ENCODE data around the gene LRMDA. TPM values are rescaled to one million over a fixed set of nuclear protein-coding genes. Genes with fewer than 3 reads are reported as not detected.

Gene LRMDA
- polyA plus RNA-seq, 2 of the 4 experiments (the other 2 are of a cell fraction) = 4.6 to 5.2 TPM

DNA sequence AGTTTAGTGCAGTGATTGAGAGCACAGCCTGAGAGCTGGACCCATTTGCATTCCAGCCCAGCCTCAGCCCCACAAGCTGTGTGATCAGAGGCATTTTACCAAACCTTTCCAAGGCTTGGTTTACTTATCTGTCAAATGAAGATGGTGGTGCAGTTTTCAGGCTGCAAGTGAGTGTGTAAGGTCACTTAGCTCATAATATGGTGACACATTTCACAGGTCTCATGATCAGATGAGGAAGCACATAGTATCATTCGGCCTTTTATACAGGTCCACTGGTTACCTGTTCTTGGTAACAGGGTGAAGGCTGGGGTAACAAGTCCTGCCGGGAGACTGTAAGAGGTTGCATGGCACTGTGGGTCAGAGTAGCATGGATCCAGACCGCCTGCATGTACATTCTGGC, 371.7 kb downstream of the LRMDA start:
- H3K27ac ChIP-seq = no peak overlapping the region
- H3K4me2 ChIP-seq = no peak overlapping the region
- DNase-seq (ENCODE audit: low read depth in 1 of 2, low spot score in 1 of 2) (no peak), ATAC-seq (no peak), FAIRE-seq (no peak)
- POLR2A ChIA-PET = no interaction called here
- CTCF ChIA-PET = interaction anchor here (0.9 to 1.5 kb wide), 2 partner anchors 10 to 234 kb away, joined by 3 to 4 read pairs; no protein-coding TSS in a partner anchor
- TF ChIP-seq BCL3 (IDR thresholded peaks at IDR 0.05) (no peak), ATOH8 (CRISPR knock-in tag; IDR thresholded peaks at IDR 0.05; ENCODE audit: low read depth) (no peak), ZC3H11A (IDR thresholded peaks at IDR 0.05) (no peak), NR3C1 (IDR thresholded peaks at IDR 0.05) (no peak), POLR2A (IDR thresholded peaks at IDR 0.05; ENCODE audit: low read length) (no peak), CHD4 (IDR thresholded peaks at IDR 0.05; ENCODE audit: borderline replicate concordance) (no peak), JUN (IDR thresholded peaks at IDR 0.05) (no peak), HOXB5 (CRISPR knock-in tag; IDR thresholded peaks at IDR 0.05) (no peak), HOXA7 (CRISPR knock-in tag; IDR thresholded peaks at IDR 0.05) (no peak), NFE2L2 (conservative IDR thresholded peaks at IDR 0.05; ENCODE audit: low read length) (no peak), SMC3 (IDR thresholded peaks at IDR 0.05) (no peak), TP53 (CRISPR knock-in tag; IDR thresholded peaks at IDR 0.05) (no peak), KDM5A (IDR thresholded peaks at IDR 0.05) (no peak), HOXB13 (CRISPR knock-in tag; IDR thresholded peaks at IDR 0.05; ENCODE audit: low read depth) (no peak)
- TF ChIP-seq, protein P1, sequence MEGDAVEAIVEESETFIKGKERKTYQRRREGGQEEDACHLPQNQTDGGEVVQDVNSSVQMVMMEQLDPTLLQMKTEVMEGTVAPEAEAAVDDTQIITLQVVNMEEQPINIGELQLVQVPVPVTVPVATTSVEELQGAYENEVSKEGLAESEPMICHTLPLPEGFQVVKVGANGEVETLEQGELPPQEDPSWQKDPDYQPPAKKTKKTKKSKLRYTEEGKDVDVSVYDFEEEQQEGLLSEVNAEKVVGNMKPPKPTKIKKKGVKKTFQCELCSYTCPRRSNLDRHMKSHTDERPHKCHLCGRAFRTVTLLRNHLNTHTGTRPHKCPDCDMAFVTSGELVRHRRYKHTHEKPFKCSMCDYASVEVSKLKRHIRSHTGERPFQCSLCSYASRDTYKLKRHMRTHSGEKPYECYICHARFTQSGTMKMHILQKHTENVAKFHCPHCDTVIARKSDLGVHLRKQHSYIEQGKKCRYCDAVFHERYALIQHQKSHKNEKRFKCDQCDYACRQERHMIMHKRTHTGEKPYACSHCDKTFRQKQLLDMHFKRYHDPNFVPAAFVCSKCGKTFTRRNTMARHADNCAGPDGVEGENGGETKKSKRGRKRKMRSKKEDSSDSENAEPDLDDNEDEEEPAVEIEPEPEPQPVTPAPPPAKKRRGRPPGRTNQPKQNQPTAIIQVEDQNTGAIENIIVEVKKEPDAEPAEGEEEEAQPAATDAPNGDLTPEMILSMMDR (IDR thresholded peaks at IDR 0.05) = no peak
- TF ChIP-seq, protein P2, sequence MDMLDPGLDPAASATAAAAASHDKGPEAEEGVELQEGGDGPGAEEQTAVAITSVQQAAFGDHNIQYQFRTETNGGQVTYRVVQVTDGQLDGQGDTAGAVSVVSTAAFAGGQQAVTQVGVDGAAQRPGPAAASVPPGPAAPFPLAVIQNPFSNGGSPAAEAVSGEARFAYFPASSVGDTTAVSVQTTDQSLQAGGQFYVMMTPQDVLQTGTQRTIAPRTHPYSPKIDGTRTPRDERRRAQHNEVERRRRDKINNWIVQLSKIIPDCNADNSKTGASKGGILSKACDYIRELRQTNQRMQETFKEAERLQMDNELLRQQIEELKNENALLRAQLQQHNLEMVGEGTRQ (IDR thresholded peaks at IDR 0.05) = no peak
- WGBS (ENCODE audit: missing lambda C conversion rate) = 61% methylated on average over 3 of the region's 3 CpGs
- H3K9me3 ChIP-seq = 0 out of 3 replicates have a peak, but pooled peaks cover 4% of the 10 kb centered on the region
- H3K4me3 ChIP-seq = no peak overlapping the region
- no peaks in the 10 kb centered on the region for H3K4me1 ChIP-seq

DNA sequence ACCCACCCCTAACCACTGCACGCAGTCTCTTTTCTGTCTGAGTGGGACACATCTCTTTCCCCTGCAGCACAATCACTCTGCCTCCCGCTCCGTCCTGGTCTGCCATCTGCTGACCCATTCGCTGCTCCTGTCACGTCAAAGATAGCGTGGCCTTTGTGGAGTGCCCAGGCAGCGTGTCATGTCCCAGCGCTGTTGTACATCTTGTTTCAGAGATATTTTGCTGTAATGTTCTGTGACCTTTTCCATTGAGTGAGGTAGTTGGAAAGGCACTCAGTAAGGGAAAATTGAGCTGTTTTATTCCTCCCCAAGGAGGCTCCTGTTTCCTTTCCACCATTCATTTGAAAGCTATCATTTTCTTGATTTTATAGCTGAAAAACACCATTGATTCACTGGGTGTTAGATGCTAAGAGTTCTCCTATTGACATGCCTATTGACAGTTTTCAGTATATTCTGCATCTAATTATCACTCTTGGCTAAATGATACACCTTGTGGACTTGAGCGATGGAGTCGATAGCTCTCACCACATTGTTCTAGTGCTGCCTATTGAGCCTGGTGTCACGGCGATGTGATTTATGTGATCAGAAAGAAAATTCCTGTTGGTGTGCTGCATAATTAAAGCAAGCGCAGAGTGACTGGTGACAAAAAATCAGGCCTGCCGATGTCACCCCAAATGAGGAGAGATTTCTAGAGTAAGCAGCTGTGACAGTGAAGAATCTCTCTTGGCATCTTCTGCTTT, 372.6 kb downstream of the LRMDA start:
- TF ChIP-seq, protein P3, sequence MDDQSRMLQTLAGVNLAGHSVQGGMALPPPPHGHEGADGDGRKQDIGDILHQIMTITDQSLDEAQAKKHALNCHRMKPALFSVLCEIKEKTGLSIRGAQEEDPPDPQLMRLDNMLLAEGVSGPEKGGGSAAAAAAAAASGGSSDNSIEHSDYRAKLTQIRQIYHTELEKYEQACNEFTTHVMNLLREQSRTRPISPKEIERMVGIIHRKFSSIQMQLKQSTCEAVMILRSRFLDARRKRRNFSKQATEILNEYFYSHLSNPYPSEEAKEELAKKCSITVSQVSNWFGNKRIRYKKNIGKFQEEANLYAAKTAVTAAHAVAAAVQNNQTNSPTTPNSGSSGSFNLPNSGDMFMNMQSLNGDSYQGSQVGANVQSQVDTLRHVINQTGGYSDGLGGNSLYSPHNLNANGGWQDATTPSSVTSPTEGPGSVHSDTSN (IDR thresholded peaks at IDR 0.05) = no peak
- TF ChIP-seq JUNB (IDR thresholded peaks at IDR 0.05) (no peak), CEBPB (IDR thresholded peaks at IDR 0.05) (no peak), MAX (IDR thresholded peaks at IDR 0.05) (no peak), HOXB5 (CRISPR knock-in tag; IDR thresholded peaks at IDR 0.05) (no peak), RNF2 (IDR thresholded peaks at IDR 0.05; ENCODE audit: borderline replicate concordance, low read depth) (no peak), POLR2AphosphoS2 (conservative IDR thresholded peaks at IDR 0.05; ENCODE audit: low read length) (no peak), RARB (CRISPR knock-in tag; IDR thresholded peaks at IDR 0.05) (no peak), CBX8 (IDR thresholded peaks at IDR 0.05) (no peak), ZSCAN20 (CRISPR knock-in tag; IDR thresholded peaks at IDR 0.05) (no peak), ESRRA (IDR thresholded peaks at IDR 0.05; ENCODE audit: borderline replicate concordance, low read length) (no peak), CHD2 (IDR thresholded peaks at IDR 0.05; ENCODE audit: low read length, partially characterized antibody) (no peak), HOXA7 (CRISPR knock-in tag; IDR thresholded peaks at IDR 0.05) (no peak), SREBF2 (IDR thresholded peaks at IDR 0.05) (no peak), FOSL2 (IDR thresholded peaks at IDR 0.05) (no peak), FOSL2 (CRISPR knock-in tag; IDR thresholded peaks at IDR 0.05) (no peak), RCOR1 (IDR thresholded peaks at IDR 0.05; ENCODE audit: low read depth, low read length) (no peak), EP300 (IDR thresholded peaks at IDR 0.05) (no peak), POLR2A (IDR thresholded peaks at IDR 0.05; ENCODE audit: low read length) (no peak)
- TF ChIP-seq, protein P2 (IDR thresholded peaks at IDR 0.05) = no peak
- Histone ChIP-seq H3K4me2 (no peak overlapping the region), H3K27ac (no peak overlapping the region), H3K9me3 (no peaks in the 10 kb centered on the region), H3K4me3 (no peak overlapping the region), H3K4me1 (no peaks in the 10 kb centered on the region)
- DNase-seq (ENCODE audit: low read depth in 1 of 2, low spot score in 1 of 2) = no peak
- ChIA-PET CTCF (interaction anchor here (0.5 to 1.0 kb wide), 3 partner anchors 233 to 1225 kb away, joined by 3 to 4 read pairs (median 3); no protein-coding TSS in a partner anchor), POLR2A (no interaction called here)
- no peak for FAIRE-seq
- WGBS (ENCODE audit: missing lambda C conversion rate) = 81% methylated on average over 14 of the region's 14 CpGs
- no peak for ATAC-seq

Data from A549 (cell line).